Measurements from ENCODE around the gene FGF18.
"Not testable (repeated sequence)": the region's sequence is repeated elsewhere in the genome, so short reads cannot be mapped to it uniquely, and the experiment has no call there.

The FGF18 gene, protein sequence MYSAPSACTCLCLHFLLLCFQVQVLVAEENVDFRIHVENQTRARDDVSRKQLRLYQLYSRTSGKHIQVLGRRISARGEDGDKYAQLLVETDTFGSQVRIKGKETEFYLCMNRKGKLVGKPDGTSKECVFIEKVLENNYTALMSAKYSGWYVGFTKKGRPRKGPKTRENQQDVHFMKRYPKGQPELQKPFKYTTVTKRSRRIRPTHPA

DNA sequence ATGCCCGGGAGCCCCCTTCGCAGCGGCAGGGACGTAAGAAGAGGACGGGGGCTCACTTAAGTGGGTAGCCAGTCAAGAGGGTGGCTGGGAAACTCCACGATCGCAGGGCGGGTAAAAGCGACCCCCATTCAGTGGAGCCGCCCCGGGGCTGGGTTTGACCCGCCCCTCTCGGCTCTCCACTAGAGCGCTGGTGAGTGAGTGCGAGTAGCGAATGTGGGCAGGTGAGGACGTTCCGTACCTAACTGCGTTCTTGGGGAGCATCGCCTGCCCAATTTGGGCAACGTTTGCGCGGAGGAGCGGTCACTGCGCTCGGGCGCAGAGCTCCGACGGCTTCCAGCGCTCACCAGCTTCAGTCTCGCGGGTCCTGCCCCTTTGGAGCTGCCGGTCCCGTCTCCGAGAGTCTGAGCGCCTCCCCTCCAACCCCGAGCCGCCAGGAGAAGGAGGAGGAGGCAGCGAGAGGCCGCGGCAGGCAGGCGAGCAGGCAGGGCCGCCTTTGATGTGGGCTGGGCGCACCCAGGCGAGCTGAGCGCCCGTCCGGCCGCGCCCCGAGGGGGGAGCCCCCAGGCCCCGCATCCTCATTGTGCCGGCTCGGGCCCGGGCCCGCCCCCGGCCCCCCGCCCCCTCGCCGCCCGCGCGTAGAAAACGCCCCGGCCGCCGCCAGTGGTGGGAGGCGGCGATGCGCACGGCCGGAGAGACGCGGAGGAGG lies at the start of gene FGF18:
Gene FGF18 (plus strand): TSS at position 666 of the 706 bp plus-strand sequence. CDS start 553 bp downstream, outside the sequence.
- DNase-seq, result peak; percentile 42

DNA sequence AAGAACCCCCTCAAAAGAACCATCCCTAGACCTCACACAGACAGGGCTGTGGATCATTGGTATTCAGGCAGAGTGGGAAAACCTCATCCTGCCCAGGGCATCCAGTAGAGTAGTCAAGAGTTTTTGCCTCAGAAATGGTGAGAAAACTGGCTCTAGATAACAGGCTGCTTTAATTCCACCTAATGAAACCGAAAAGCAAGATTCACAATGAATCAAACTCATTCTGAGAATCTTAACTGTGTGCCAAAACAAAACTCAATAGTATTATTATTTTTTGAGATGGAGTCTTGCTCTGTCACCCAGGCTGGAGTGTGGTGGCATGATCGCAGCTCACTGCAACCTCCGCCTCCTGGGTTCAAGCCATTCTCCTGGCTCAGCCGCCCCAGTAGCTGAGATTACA lies 49.5 kb upstream of the FGF18 start:
- DNase-seq, result no peak

DNA sequence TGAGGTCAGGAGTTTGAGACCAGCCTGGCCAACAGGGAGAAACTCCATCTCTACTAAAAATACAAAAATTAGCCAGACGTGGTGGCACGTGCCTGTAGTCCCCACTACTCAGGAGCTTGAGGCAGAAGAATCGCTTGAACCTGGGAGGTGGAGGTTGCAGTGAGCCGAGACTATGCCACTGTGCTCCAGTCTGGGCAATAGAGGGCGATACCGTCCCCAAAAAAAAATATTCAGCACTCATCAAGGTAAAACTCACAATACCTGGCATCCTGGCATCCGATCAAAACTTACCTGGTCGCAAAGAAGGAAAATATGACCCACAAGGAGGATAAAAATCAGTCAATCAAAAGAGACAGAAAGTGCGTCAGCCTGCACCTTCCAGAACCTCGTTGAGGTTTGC lies 48.6 kb upstream of the FGF18 start:
- not testable (repeated sequence) for DNase-seq

DNA sequence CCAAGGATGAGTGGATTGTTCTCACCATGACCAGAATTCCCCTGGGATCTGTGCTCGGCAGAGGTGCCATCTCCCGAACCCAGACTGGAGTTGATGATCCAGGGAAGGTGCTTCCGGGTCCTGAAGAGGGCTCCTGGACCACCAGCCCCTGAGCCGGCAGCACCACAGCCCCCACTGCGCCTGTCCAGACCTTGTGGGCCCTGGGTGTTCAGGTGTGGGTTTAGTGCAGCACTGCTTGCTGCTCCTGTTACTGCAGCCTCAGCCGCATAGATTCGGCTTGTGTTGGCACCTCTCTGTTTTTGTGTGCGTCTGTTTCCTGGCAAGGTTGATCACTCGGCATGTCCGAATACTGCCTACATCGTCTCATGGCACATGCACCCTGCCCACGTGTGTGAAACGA lies 48.1 kb upstream of the FGF18 start:
- no peak for DNase-seq

DNA sequence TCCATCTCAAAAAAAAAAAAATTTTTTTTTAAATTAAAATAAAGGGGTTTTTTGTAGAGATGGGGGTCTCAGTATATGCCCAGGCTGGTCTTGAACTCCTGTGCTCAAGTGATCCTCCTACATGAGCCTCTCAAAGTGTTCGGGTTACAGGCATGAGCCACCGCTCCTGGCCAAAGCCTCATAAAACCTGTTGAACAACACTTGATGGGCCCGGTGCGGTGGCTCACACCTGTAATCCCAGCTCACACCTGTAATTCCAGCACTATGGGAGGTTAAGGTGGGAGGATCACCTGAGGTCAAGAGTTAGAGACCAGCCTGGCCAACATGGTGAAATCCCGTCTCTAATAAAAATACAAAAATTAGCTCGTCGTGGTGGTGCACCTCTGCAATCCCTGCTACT lies 39.5 kb upstream of the FGF18 start:
- DNase-seq, result no peak

DNA sequence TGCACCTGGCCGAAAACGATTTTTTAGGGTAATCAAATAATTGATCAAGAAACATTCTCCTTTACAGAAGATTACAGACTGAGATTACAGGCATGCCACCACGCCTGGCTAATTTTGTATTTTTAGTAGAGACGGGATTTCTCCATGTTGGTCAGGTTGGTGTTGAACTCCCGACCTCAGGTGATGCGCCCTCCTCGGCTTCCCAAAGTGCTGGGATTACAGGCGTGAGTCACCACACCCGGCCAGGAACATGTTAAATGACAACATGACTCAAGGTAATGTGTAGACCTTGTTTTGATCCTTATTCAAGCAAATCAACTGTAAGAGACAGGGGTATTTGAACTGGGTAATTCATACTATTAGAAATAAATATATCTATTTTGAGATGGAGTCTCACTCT lies 35.0 kb upstream of the FGF18 start:
- not testable (repeated sequence) for DNase-seq

DNA sequence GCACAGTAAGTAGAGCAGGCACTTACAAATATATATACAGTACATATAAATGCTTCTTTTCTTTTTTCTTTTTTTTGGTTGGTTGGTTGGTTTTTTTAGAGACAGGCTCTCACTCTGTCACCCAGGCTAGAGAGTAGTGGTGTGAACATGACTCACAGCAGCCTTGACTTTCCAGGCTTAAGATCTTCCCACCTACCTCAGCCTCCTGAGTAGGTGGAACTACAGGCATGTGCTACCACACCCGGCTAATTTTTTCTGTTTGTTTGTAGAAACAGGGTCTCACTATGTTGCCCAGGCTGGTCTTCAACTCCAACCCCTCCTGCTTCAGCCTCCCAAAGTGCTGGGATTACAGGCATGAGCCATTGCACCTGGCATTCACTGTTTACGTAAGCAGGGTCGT lies 34.4 kb upstream of the FGF18 start:
- DNase-seq, result not testable (repeated sequence)

DNA sequence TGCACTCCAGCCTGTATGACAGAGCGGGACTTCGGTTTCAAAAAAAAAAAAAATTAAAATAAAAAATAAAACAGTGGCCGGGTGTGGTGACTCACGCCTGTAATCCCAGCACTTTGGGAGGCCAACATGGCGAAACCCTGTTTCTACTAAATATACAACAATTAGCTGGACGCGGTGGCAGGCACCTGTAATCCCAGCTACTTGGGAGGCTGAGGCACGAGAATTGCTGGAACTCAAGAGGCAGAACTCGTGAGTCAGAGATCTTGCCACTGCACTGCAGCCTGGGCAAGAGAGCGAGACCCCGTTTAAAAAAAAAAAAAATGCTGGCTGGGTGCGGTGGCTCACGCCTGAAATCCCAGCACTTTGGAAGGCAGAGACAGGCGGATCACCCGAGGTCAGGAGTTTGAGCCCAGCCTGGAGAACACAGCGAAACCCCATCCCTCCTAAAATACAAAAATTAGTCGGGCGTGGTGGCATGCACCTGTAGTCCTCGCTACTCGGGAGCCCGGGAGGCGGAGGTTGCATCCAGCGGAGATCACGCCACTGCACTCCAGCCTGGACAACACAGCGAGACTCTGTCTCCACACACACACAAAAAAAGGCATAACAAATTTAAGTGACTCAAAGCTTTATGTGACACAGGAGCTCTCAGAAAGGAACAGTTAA lies 33.3 kb upstream of the FGF18 start:
- DNase-seq, result no peak

DNA sequence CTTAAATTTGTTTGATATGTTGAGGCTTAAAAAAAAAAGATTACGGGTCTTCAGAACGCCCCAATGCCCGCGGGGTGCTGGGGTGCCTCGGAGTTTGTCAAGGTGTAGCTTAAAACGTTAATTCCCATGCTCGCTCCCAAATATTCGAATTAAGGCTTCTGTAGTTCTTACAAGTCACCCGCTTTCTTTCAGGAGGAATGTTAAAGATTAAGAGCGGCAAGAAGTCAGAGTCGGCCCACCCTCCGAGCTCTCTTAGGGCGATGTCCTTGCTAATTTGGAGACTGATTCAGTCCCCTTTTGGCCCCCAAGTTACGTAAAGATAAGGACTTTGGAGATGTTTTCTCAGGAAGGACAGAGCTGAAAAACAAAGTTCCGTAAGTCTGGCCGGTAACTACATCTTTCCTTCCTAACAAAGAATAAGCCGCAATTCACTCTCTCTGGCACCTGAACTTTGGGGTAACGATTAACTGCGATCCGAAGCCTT lies 32.5 kb upstream of the FGF18 start:
- DNase-seq, result no peak

DNA sequence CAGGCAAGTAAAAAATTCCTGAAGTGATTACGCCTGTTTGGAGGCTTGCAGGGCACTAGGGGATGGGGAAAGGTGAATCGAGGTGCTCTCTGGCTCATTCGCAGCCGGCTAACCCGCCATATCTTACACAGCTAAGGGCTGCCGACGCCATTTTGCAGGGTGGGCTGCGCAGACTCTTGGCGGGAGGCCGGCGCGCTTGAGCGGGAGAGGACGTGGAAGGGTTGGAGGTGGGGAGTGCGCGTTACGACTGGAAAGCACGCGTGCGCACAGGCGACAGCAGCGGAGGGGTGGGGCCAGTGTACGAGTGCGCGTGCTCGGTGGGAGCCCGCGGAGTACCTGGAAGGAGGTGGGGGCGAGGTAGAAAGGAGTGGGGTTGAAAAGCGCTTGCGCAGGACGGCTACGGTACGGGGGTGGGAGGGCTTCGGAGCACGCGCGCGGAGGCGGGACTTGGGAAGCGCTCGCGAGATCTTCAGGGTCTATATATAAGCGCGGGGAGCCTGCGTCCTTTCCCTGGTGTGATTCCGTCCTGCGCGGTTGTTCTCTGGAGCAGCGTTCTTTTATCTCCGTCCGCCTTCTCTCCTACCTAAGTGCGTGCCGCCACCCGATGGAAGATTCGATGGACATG lies 32.0 kb upstream of the FGF18 start, which contains the start of gene NPM1:
Gene NPM1 (plus strand): TSS at position 505 of the 625 bp plus-strand sequence. CDS start 100 bp downstream, at position 605.
- peak; percentile 97 for DNase-seq

DNA sequence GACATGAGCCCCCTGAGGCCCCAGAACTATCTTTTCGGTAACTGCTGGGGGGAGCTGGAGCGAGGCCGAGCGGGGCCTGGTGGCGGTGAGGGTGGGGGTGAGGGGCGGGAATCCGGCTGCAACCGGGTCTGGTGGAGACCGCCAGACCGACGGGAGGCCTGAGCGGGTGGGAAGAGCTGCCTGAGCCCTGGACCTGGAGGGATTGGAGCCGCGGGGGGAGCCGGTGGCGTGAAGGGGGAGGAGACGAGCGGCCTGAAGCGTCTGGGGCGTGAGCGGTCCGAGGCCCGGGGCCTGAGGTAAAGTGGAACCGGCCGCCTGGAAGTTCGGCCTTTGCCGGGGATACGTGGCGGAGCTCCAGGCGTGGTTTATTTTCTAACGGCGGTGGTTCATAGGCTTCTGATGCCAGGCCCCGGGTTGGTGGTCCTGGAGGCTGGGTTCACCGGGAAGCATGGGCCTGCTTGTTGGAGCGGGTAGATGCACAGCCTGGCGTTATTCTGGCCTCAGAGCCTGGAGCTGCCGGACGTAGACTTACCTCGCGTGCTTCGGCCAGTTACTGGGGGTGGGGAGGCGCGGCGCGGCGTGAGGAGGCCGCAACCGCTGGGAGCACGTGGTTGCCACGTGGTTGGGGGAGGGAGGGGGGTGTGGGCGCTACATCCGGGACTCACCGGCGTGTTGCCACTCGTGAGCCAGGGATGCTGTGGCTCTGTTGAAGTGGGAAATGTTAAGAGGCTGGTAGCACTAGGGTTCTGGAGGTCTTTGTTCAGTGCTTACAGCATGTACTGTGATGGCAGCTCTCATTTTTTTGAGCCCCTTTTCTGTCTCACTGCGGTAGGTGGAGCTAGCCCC lies 31.3 kb upstream of the FGF18 start:
- peak; percentile 35 for DNase-seq

DNA sequence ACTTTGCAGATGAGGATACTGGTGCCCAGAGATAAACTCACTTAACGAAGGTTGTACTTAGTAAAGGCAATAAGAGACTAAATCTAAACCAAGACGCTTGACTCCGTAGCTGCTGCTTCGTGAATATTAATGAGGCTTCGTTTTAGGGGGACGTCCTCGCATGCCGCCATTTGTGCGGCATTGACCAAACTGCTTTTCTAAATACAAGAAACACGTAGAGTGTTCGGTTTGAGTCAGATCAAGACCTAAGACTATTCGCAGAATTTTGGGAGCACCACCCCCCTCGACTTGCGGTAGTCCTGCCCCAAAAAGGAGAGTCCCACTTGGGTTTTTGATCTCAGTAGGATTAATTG lies 30.7 kb upstream of the FGF18 start:
- no peak for DNase-seq

DNA sequence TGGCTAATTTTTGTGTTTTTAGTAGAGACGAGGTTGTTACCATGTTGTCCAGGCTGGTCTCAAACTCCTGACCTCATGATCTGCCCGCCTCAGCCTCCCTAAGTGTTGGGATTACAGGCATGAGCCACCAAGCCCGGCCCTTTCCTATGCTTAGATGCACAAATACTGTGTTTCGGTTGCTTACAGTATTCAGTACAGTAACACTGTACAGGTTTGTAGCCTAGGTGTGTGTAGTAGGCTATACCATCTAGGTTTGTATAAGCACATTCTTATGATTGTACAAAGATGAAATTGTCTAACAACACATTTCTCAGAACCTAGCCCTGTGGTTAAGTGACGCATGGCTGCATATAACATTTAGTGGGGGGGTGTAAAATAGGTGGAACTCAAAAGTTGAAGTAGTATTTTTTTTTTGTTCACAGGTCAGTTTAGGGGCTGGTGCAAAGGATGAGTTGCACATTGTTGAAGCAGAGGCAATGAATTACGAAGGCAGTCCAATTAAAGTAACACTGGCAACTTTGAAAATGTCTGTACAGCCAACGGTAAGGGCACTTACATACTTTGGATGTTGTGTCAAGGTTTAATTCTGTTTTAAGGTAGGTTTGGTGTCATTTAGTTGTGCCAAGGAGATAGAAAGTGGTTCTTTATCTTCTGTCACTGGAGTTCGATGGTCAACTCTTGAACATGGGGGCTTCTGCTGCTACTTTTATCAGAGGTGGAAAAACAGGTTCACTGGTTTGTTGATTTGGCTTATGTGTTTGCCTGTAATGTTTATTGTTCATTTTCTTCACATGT lies 28.4 kb upstream of the FGF18 start:
- DNase-seq, result no peak

DNA sequence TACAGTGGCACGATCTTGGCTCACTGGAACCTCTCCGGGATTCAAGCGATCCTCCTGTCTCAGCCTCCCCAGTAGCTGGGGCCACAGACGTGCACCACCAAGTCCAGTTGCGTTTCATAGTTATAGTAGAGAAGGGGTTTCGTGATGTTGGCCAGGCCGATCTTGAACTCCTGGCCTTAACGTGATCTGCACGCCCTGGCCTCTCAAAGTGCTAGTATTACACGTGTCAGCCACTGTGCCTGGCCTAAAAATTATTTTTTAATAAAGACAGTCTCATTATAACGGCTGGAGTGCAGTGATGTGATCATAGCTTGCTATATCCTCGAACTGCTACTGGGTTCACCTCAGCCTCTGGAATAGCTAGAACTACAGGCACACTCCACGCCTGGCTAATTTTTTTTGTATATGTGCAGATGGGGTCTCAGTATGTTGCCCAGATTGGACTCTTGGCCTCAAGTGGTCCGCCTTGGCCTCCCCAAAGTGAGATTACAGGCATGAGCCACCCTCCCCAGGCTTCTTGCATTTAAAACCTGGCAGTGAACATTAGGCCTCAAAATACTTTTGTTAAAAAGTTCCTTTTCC lies 27.4 kb upstream of the FGF18 start:
- DNase-seq, result no peak

DNA sequence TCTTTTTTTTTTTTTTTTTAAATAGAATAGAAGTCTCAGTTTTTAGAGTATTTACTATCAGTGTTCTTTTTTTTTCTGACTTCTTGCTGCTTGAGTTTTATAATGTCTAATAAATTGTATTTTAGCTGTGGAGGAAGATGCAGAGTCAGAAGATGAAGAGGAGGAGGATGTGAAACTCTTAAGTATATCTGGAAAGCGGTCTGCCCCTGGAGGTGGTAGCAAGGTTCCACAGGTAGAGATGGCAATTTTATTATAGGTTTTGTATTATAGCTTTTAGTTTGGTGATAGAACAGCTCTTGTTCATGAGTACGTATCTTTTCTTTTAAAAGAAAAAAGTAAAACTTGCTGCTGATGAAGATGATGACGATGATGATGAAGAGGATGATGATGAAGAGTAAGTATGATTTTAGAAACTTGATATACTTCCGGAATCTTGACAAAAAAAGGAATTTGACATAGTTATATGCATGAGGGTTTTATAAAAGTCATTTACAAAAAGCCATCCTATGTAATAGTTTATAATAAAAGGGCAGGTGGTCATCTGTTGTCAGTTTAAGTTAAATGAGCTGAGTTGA lies 26.8 kb upstream of the FGF18 start:
- no peak for DNase-seq

DNA sequence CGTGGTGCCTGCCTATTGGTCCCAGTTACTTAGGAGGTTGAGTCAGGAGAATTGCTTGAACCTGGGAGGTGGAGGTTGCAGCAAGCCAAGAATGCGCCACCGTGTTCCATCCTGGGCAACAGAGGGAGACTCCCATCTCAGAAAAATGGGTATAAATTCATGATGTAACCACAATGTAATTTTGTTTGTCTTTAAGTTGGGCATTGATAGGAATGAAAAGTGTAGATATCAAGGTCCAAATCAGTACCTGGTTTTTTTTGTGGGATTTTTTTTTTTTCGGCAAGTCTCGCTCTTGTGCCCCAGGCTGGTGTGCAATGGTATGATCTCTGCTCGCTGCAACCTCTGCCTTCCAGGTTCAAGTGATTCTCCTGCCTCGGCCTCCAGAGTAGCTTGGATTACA lies 24.4 kb upstream of the FGF18 start:
- no peak for DNase-seq

DNA sequence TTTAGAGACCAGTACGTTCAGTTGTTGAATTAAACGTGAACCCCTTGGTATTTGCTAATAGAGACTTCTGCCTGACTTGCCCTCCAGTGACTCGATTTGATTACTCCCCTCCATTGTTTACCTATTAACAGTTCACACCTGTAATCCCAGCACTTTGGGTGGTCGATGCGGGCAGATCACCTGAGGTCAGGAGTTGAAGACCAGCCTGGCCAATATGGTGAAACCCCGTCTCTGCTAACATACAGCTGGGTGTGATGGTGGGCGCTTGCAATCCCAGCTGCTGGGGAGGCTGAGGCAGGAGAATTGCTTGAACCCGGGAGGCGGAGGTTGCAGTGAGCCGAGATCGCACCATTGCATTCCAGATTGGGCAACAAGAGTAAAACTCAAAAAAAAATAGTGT lies 22.9 kb upstream of the FGF18 start:
- DNase-seq, result not testable (repeated sequence)

DNA sequence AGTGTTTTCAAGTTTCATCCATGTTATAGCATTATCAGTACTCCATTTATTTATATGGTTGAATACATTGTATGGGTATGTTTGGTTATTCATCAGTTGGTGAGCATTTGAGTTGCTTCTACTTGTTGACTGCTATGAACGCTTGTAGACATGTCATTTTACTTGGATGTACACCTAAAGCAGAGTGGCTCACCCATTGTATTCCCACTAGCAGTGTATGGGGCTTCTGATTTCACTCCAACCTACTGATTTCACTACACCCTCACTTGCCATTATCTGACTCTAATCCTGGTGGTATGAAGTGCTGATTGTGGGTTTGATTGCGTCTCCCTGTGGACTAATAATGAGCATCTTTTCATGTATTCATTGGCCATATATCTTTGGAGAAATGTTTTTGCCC lies 22.3 kb upstream of the FGF18 start:
- no peak for DNase-seq

DNA sequence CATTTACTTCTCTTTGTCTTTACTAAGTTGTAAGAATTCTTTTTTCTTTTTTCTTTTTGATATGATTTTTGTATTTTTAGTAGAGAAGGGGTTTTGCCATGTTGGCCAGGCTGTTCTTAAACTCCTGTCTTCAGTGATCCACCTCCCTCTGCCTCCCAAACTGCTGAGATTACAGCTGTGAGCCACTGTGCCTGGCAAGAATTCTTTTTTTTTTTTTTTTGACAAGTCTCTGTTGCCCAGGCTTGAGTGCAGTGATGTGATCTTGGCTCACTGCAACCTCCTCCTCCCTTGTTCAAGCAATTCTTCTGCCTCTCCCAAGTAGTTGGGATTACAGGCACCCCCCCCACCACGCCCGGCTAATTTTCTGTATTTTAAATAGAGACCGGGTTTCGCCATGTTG lies 21.8 kb upstream of the FGF18 start:
- no peak for DNase-seq

DNA sequence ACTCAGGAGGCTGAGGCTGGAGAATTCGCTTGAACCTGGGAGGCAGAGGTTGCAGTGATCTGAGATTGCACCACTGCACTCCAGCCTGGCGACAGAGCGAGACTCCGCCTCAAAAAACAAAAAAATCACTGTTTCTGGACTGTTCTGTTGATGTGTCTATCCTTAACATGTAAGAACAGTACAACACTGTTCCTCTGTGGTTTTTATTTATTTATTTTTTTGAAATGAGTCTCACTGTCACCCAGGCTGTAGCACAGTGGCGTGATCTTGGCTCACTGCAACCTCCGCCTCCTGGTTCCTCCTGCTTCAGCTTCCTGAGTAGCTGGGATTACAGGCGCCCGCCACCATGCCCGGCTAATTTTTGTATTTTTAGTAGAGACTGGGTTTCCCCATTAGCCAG lies 20.8 kb upstream of the FGF18 start:
- DNase-seq, result not testable (repeated sequence)

DNA sequence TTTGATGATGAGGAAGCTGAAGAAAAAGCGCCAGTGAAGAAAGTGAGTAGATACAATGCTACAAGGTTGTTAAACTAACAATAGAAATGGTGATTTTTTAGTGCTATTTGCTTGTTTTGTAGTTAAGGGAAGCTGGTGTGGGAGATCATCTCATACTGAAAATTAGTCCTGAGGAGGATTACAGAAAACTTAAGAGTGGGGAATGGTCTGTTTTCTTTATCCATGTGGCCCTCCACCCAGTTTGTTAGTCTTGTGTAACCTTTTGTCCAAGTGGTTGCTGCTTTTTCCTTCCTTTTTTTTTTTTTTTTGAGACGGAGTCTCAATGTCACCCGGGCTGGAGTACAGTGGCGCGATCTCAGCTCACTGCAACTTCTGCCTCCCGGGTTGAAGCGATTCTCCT lies 19.3 kb upstream of the FGF18 start:
- DNase-seq, result no peak
